HS-27A (cell line): Measurements from ENCODE around the gene NDUFA11.
"Not testable (repeated sequence)": the region's sequence is repeated elsewhere in the genome, so short reads cannot be mapped to it uniquely, and the experiment has no call there.

Experiments used
- DNase-seq: peaks from one replicate; pipeline ENCODE4 v3.0.0-alpha.2; 2012; ENCODE audit warnings: low read depth, missing footprints

The NDUFA11 gene

GRCh38 chr19:5857203-5858081 is 46.1 kb downstream of the NDUFA11 start:
- no peak for DNase-seq

DNA sequence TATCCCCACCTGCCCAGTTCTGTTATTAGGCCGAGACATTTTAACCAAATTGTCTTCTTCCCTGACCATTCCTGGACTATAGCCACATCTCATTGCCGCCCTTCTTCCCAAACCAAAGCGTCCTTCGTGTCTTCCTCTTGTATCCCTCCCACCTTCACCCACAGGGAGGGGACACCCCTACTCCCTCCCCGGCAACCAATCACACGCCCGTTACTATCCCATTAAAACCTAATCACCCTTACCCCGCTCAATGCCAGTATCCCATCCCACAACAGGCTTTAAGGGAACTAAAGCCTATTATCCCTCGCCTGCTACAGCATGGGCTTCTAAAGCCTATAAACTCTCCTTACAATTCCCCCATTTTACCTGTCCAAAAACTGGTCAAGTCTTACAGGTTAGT is 48.4 kb downstream of the NDUFA11 start:
- not testable (repeated sequence) for DNase-seq

DNA sequence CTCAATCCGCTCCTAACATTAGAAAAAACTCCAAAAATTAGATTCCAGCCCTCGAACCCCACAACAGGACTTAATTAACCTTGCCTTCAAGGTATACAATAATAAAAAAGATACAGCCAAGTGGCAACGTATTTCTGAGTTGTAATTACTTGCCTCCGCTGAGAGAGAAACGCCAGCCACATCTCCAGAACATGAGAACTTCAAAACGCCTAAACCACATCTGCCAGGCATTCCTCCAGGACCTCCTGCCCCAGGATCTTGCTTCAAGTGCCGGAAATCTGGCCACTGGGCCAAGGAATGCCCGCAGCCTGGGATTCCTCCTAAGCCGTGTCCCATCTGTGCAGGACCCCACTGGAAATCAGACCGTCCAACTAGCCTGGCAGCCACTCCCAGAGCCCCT is 49.5 kb downstream of the NDUFA11 start:
- not testable (repeated sequence) for DNase-seq

- no peak for DNase-seq
These were observed 52.3 kb downstream of the NDUFA11 start, which contains the start of gene FUT3 for GRCh38 chr19:5851302-5851701. Gene FUT3 (minus strand): TSS chr19:5851449.

DNA sequence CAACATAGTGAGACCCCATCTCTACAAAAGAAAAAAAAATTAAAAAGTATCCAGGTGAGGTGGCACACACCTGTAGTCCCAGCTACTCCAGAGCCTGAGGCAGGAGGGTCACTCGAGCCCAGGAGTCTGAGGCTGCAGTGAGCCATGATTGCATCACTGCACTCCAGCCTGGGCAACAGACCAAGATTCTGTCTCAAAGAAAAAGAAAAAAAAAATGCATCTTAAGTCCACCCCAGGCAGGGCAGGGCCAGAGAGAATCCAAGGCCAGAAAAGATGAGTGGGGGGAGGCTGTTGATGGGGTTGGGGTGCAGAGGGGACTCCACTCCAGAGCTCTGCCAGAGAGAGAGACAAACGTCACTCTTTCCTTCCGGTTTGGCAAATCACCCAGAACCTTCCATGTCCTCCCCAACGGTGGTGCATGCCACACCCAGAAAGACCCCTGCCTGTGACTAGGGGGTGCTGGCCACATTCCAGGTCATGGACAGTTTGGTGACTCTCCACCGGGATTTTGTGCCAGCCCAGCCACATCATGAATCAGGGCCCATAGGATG is 52.8 kb downstream of the NDUFA11 start:
- DNase-seq = no peak

- DNase-seq = no peak
These were observed 53.4 kb downstream of the NDUFA11 start for GRCh38 chr19:5850189-5850588.

- not testable (repeated sequence) for DNase-seq
These were observed 55.0 kb downstream of the NDUFA11 start for GRCh38 chr19:5848621-5849020.

DNA sequence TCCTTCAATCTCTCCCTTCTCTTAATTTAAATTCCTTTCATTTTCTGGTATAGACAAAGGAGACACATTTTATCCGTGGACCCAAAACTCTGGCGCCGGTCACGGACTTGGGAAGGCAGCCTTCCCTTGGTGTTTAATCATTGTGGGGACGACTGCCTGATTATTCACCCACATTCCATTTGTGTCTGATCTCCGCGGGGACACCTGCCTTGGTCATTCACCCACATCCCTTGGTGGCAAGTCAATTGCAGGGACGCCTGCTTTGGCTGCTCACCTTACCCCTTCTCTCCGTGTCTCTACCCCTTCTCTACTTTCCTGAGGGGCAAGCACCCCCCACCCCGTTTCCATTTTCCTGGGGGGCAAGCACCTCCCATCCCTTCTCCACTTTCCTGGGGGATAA is 55.7 kb downstream of the NDUFA11 start:
- DNase-seq = not testable (repeated sequence)
